Measurements from ENCODE around the gene UPF3A. TPM values are rescaled to one million over a fixed set of nuclear protein-coding genes. Genes with fewer than 3 reads are reported as not detected.

UPF3A gene
- total and polyA plus RNA-seq, 2 of the 4 experiments (the other 2 are of a cell fraction) = 11.7 to 51.6 TPM

- no peak overlapping the region for H2AK5ac ChIP-seq (ENCODE audit: low read depth, low read length)
- no peak overlapping the region for H2AK9ac ChIP-seq (replicated peaks; ENCODE audit: low read depth, low read length, poor library complexity)
- CTCF ChIA-PET = no interaction called here
- no peak overlapping the region for H3K4me3 ChIP-seq (ENCODE audit: insufficient read depth, low read depth, low read length)
- H2AFZ ChIP-seq (replicated peaks; ENCODE audit: low read length, poor library complexity) = no peak overlapping the region
- in situ Hi-C loops (cut with MboI; ENCODE audit: low sequenced_read_pairs) (no loop called here), intact Hi-C loops (cut with micrococcal nuclease) (no loop called here), dilution Hi-C loops (cut with HindIII; ENCODE audit: low sequenced_read_pairs, unreplicated experiment) (no loop called here)
- H3K4me2 ChIP-seq (ENCODE audit: low read depth, low read length) = no peak overlapping the region
- peaks cover 3% of the 10 kb centered on the region; the same call in 1 of the 2 replicates for H4K20me1 ChIP-seq (ENCODE audit: insufficient read depth, low read length)
- BruUV-seq (replicated peaks) = no TSS peak
- H2BK5ac ChIP-seq (ENCODE audit: low read depth, low read length, poor library complexity, severe bottlenecking) = no peak overlapping the region
- H3K27me3 ChIP-seq (ENCODE audit: control insufficient read depth, insufficient read depth, low read length) = no peaks in the 10 kb centered on the region
- no peaks in the 10 kb centered on the region for H3K9me3 ChIP-seq (ENCODE audit: control insufficient read depth, insufficient read depth, low read length)
- ATAC-seq (ENCODE audit: low read depth) (no peak), DNase-seq (no peak)
- peaks cover 3% of the 10 kb centered on the region; the same call in 1 of the 2 replicates for H3K9me1 ChIP-seq (ENCODE audit: insufficient read depth, low read length)
- no peak overlapping the region for H3K4ac ChIP-seq (ENCODE audit: low read depth, low read length)
- H4K8ac ChIP-seq (ENCODE audit: low read depth in 2 of 2, low read length in 2 of 2) = no peak overlapping the region
- H4K91ac ChIP-seq (ENCODE audit: insufficient read depth, low read depth, low read length) = no peak overlapping the region
- H4K5ac ChIP-seq (ENCODE audit: low read depth, low read length) = no peak overlapping the region; the same call in 1 of the 2 replicates
- H2BK15ac ChIP-seq (ENCODE audit: low read depth, low read length) = no peak overlapping the region
- peaks cover 4% of the 10 kb centered on the region for H3K4me1 ChIP-seq (ENCODE audit: control insufficient read depth, insufficient read depth, low read length)
- H3K23ac ChIP-seq (ENCODE audit: low read depth, low read length) = no peak overlapping the region
- H3K36me3 ChIP-seq (ENCODE audit: control insufficient read depth, insufficient read depth, low read length) = peaks cover 14% of the 10 kb centered on the region
- H3K9ac ChIP-seq (ENCODE audit: low read depth, low read length) = no peak overlapping the region
- no peak overlapping the region for H3K14ac ChIP-seq (replicated peaks; ENCODE audit: low read depth, low read length)
- POLR2A ChIA-PET (ENCODE audit: unreplicated experiment) = no interaction called here
- no peak overlapping the region for H3K56ac ChIP-seq (ENCODE audit: extremely low read depth, insufficient read depth, low read length)
- no peak overlapping the region for H3K18ac ChIP-seq (ENCODE audit: low read depth, low read length)
- H2BK20ac ChIP-seq (ENCODE audit: low read depth, low read length) = no peak overlapping the region
- peaks cover 11 to 37% of the 10 kb centered on the region in 2 experiments; a peak in 3 of 4 replicates for H3K79me1 ChIP-seq (ENCODE audit: low read depth in 1 of 2, low read length in 2 of 2)
- no peak for TF ChIP-seq MAZ (IDR thresholded peaks at IDR 0.05; ENCODE audit: borderline replicate concordance, low read depth, low read length)
- no peak for TF ChIP-seq SMC3 (IDR thresholded peaks at IDR 0.05; ENCODE audit: low read depth, low read length)
- TF ChIP-seq BHLHE40 (IDR thresholded peaks at IDR 0.05; ENCODE audit: low read depth, low read length) = no peak
- no peak for TF ChIP-seq FOS (IDR thresholded peaks at IDR 0.05; ENCODE audit: low read depth, low read length)
- no peak for TF ChIP-seq CTCF (conservative IDR thresholded peaks at IDR 0.05; ENCODE audit: low read depth, low read length)
- no peak for TF ChIP-seq MXI1 (IDR thresholded peaks at IDR 0.05; ENCODE audit: borderline replicate concordance, low read depth, low read length)
- TF ChIP-seq CEBPB (IDR thresholded peaks at IDR 0.05; ENCODE audit: low read depth, low read length) = no peak
- no peak for TF ChIP-seq RCOR1 (IDR thresholded peaks at IDR 0.05; ENCODE audit: insufficient replicate concordance, low read length)
- no peak for TF ChIP-seq POLR2A (IDR thresholded peaks at IDR 0.05; ENCODE audit: low read depth, low read length)
- no peak for TF ChIP-seq RFX5 (IDR thresholded peaks at IDR 0.05; ENCODE audit: low read depth, low read length)
- TF ChIP-seq RAD21 (IDR thresholded peaks at IDR 0.05; ENCODE audit: low read length) = no peak
- no peak for TF ChIP-seq ELK1 (IDR thresholded peaks at IDR 0.05; ENCODE audit: borderline replicate concordance, low read depth, low read length)
- TF ChIP-seq NFE2L2 (IDR thresholded peaks at IDR 0.05; ENCODE audit: low read depth, low read length) = no peak
- TF ChIP-seq CHD1 (IDR thresholded peaks at IDR 0.05; ENCODE audit: low read depth, low read length) = no peak
- H3K27ac ChIP-seq (ENCODE audit: insufficient read depth, low read length) = no peak overlapping the region
- no CpG with 5 or more reads among the region's 4 CpGs for WGBS, 2 experiments (ENCODE audit: extremely low coverage in 2 of 2, insufficient read length in 1 of 2)
- H2BK120ac ChIP-seq (ENCODE audit: low read depth, low read length) = no peak overlapping the region
Measured at GRCh38 chr13:114279146-114279545, 2.3 kb upstream of the UPF3A start.
